CD4-positive, alpha-beta T cell (primary cell): Measurements from ENCODE around the gene GDI1. TPM values are rescaled to one million over a fixed set of nuclear protein-coding genes. Genes with fewer than 3 reads are reported as not detected.

ENCODE experiments used
- ATAC-seq: fragments of 200-7000 bp; cut with Tn5 transposase; one replicate; pipeline ENCODE4 v1.10.0; 2022; ENCODE audit warnings: mild to moderate bottlenecking; ENCODE audit not compliant: poor library complexity
- CTCF ChIA-PET: fragments of 350-600 bp; sonication (Branson Sonifier 250); formaldehyde crosslinking; loops from one replicate; lab custom pipeline; 2021; ENCODE audit warnings: antibody characterized with exemption, inconsistent platforms; lab: Charles Lee
- POLR2A ChIA-PET: fragments of 350-600 bp; sonication (Branson Sonifier 250); formaldehyde crosslinking; loops from one replicate; lab custom pipeline; 2021; ENCODE audit warnings: antibody characterized with exemption, inconsistent platforms; lab: Charles Lee
- DNase-seq, 14 experiments: peaks; one replicate each; pipeline ENCODE4 v3.0.0-alpha.2; 2013 to 2020; ENCODE audit warnings: mixed read lengths in 2 of 14
- H3K27ac ChIP-seq, 2 donors: one replicate each; pipeline versions ENCODE4 v1.5.1 to v1.7.0; 2013; ENCODE audit warnings: low read length in 2 of 2, low read depth in 1 of 2, mild to moderate bottlenecking in 1 of 2
- H3K27me3 ChIP-seq, 2 experiments: 1 replicate in 1 of 2; 2 replicates in 1 of 2; pipeline versions ENCODE4 v1.6.1 to v1.7.0; 2013; ENCODE audit warnings: low read length in 2 of 2, control low read depth in 1 of 2, mild to moderate bottlenecking in 1 of 2, moderate library complexity in 1 of 2; ENCODE audit not compliant: insufficient read depth in 2 of 2, control insufficient read depth in 1 of 2
- H3K36me3 ChIP-seq: one replicate; pipeline ENCODE4 v1.6.1; 2013; ENCODE audit warnings: low read length, control low read depth; ENCODE audit not compliant: insufficient read depth
- H3K4me1 ChIP-seq: one replicate; pipeline ENCODE4 v1.6.1; 2013; ENCODE audit warnings: low read length, control low read depth; ENCODE audit not compliant: insufficient read depth
- H3K4me3 ChIP-seq: one replicate; pipeline ENCODE4 v1.5.1; 2013; ENCODE audit warnings: mild to moderate bottlenecking, low read length, moderate library complexity
- H3K9me3 ChIP-seq, 2 experiments: 1 replicate in 1 of 2; 2 replicates in 1 of 2; pipeline versions ENCODE4 v1.6.1 to v1.7.0; 2013; ENCODE audit warnings: low read length in 2 of 2, mild to moderate bottlenecking in 2 of 2, control low read depth in 1 of 2, moderate library complexity in 1 of 2; ENCODE audit not compliant: control insufficient read depth in 1 of 2, insufficient read depth in 1 of 2
- H3K27ac Mint-ChIP-seq: one replicate; pipeline ENCODE4 v1.8.0; 2020; ENCODE audit warnings: mixed read lengths
- H3K27me3 Mint-ChIP-seq: one replicate; pipeline ENCODE4 v1.8.0; 2021; ENCODE audit warnings: mixed read lengths
- H3K36me3 Mint-ChIP-seq: one replicate; pipeline ENCODE4 v1.8.0; 2021; ENCODE audit warnings: low read depth, mixed read lengths
- H3K4me1 Mint-ChIP-seq: one replicate; pipeline ENCODE4 v1.8.0; 2021; ENCODE audit warnings: low read depth, mixed read lengths
- H3K4me3 Mint-ChIP-seq: one replicate; pipeline ENCODE4 v1.8.0; 2020; ENCODE audit warnings: mild to moderate bottlenecking, mixed read lengths
- H3K9me3 Mint-ChIP-seq: one replicate; pipeline ENCODE4 v1.8.0; 2020; ENCODE audit warnings: mixed read lengths
- intact Hi-C, 2 experiments: fragments of 100-400 bp; cut with DNase I in 1 of 2; cut with micrococcal nuclease in 1 of 2; formaldehyde crosslinking; loops; one replicate each; pipeline versions ENCODE4 v1.15.1 to v1.9.0; 2023 to 2025; cut with DNase I, micrococcal nuclease
- total RNA-seq, 174 experiments: library from RNA in 2 of 174; stranded (reverse) in 2 of 174; gene quantifications; one replicate each; pipeline ENCODE4 v1.2.3 and lab custom pipeline; 2021 to 2026
- TF ChIP-seq, protein P1 (sequence below): fragments of 200-600 bp; IDR thresholded peaks from one replicate; pipeline ENCODE4 v1.8.0; 2022; ENCODE audit warnings: antibody characterized with exemption, mild to moderate bottlenecking

The GDI1 gene
- total RNA-seq, 2 experiments from 2014 or later: 144 to 145 TPM

DNA sequence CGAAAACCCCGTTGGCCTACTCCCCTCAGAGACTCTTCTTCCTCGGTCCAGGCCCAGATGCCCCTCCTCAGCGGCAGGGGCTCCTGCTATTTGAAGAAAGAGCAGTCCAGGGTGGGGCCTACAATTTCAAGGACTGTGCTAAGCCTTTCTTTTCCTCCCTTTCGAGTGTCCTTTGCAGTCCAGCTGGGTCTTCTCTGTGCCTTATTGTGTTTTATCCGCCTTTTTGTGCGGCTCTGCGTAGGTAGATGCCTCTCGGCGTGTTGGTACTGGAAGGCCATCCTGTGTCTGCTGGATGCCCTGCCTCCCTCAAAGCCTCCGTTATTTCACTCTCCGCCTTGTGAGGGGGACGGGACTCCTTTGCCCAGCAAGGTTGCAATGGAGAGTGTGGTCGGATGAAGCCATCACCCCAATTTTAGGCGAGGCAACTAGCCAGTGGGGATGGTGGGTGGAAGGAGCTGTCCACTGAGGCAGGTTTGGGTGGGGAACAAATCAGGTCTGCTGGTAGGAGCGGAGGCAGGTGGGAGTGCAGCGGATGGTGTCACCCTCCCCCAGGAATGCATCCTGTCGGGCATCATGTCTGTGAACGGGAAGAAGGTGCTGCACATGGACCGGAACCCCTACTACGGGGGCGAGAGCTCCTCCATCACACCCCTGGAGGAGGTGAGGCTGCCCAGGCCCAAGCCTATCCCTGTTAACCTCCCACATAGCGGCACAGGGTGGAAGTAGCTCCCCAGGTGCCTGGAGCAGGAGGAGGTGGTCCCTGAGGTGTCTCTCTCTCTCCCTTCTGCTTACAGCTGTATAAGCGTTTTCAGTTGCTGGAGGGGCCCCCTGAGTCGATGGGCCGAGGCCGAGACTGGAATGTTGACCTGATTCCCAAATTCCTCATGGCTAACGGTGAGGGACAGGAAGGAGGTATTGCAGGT is 1.3 kb downstream of the GDI1 start:
- H3K9me3 ChIP-seq: no peaks in the 10 kb centered on the region
- ATAC-seq (no peak), DNase-seq (no peak)
- Mint-ChIP-seq H3K9me3 (no peaks in the 10 kb centered on the region), H3K27ac (peak overlapping the region; percentile 87), H3K27me3 (no peaks in the 10 kb centered on the region), H3K36me3 (peaks cover 32% of the 10 kb centered on the region), H3K4me1 (peaks cover 12% of the 10 kb centered on the region), H3K4me3 (peak overlapping the region; percentile 88)
- H3K27me3 ChIP-seq: no peaks in the 10 kb centered on the region
- H3K4me1 ChIP-seq: peaks cover 52% of the 10 kb centered on the region
- CTCF ChIA-PET: no interaction called here
- H3K4me3 ChIP-seq: peak overlapping the region; percentile 59
- intact Hi-C loops: loop anchor here (2.0 to 10.0 kb wide), 3 partner anchors 21 to 47 kb away; partner anchors contain the start of genes PLXNA3 (in 1 of the 2) and UBL4A (in 1 of the 2)
- H3K27ac ChIP-seq: no peak overlapping the region
- POLR2A ChIA-PET: no interaction called here
- H3K36me3 ChIP-seq: peaks cover 38% of the 10 kb centered on the region
- TF ChIP-seq, protein P1, sequence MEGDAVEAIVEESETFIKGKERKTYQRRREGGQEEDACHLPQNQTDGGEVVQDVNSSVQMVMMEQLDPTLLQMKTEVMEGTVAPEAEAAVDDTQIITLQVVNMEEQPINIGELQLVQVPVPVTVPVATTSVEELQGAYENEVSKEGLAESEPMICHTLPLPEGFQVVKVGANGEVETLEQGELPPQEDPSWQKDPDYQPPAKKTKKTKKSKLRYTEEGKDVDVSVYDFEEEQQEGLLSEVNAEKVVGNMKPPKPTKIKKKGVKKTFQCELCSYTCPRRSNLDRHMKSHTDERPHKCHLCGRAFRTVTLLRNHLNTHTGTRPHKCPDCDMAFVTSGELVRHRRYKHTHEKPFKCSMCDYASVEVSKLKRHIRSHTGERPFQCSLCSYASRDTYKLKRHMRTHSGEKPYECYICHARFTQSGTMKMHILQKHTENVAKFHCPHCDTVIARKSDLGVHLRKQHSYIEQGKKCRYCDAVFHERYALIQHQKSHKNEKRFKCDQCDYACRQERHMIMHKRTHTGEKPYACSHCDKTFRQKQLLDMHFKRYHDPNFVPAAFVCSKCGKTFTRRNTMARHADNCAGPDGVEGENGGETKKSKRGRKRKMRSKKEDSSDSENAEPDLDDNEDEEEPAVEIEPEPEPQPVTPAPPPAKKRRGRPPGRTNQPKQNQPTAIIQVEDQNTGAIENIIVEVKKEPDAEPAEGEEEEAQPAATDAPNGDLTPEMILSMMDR: no peak

DNA sequence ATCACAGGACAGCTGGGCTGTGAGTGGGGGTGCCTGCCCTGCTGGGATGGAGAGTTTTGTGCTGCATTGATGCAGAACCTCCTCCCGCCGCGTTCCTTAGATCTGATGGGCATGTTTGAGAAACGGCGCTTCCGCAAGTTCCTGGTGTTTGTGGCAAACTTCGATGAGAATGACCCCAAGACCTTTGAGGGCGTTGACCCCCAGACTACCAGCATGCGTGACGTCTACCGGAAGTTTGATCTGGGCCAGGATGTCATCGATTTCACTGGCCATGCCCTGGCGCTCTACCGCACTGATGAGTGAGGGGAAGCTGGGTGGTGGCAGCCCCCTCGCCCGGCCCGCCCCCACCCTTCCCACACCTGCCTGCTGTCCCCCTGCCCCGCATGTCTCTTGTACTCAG is 2.9 kb downstream of the GDI1 start:
- H3K4me1 Mint-ChIP-seq: peaks cover 12% of the 10 kb centered on the region
- TF ChIP-seq, protein P1: no peak
- no peaks in the 10 kb centered on the region for H3K9me3 ChIP-seq
- ATAC-seq (no peak), DNase-seq (no peak)
- H3K27ac Mint-ChIP-seq: no peak overlapping the region
- peaks cover 32% of the 10 kb centered on the region for H3K36me3 Mint-ChIP-seq
- peak overlapping the region; percentile 56 for H3K4me3 Mint-ChIP-seq
- intact Hi-C loops: loop anchor here in 1 of 2 experiments (10.0 kb wide), 1 partner anchor 45 kb away; the partner anchor contains the start of gene UBL4A
- H3K27me3 Mint-ChIP-seq: no peaks in the 10 kb centered on the region
- no peak overlapping the region for H3K4me3 ChIP-seq
- ChIA-PET POLR2A (interaction anchor here (1.2 to 1.7 kb wide), 2 partner anchors 41 to 76 kb away, joined by 3 read pairs; partner anchors contain the start of genes FAM3A and RPL10), CTCF (no interaction called here)
- peaks cover 24% of the 10 kb centered on the region for H3K36me3 ChIP-seq
- H3K27ac ChIP-seq: no peak overlapping the region
- H3K27me3 ChIP-seq: no peaks in the 10 kb centered on the region
- peaks cover 63% of the 10 kb centered on the region for H3K4me1 ChIP-seq
- no peaks in the 10 kb centered on the region for H3K9me3 Mint-ChIP-seq

DNA sequence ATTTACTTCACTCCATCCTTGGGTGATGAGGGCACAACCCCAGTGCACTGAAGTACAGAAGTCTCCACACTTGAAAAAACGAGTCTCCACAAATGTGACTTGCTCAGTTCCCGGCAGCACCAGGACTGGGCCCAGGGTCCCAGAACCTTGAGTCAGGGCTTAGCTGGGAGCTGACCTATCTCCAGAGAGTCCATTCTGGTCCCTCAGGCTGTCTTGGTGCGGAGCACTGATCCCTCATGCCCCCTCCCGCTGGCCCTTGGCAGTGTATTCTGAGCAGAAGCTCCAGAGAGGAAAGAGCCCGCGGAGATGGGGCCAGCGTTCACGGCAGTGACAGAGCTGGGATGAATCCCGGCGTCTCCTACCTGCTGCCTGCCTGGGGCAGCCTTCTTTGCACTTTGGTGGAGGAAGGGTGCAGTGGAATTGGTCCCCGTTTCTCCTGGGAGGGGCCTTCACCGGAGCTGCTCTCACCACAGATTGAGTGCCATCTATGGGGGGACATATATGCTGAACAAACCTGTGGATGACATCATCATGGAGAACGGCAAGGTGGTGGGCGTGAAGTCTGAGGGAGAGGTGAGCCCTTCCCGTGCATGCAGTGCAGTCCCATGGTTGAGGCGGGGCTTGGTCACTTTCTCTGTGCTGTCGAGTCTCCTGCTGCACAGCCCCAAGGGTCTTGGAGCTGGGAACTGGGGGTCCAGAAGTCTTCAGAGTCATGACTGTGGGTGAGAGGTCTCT is 3.8 kb downstream of the GDI1 start:
- DNase-seq (no peak), ATAC-seq (no peak)
- H3K4me3 ChIP-seq: no peak overlapping the region
- ChIA-PET CTCF (no interaction called here), POLR2A (interaction anchor here (1.0 to 1.8 kb wide), 7 partner anchors 12 to 75 kb away, joined by 3 to 10 read pairs (median 3); partner anchors contain the start of genes ATP6AP1, FAM3A, LAGE3 and PLXNA3)
- no peak overlapping the region for H3K27ac Mint-ChIP-seq
- no peaks in the 10 kb centered on the region for H3K27me3 ChIP-seq
- peaks cover 22% of the 10 kb centered on the region for H3K36me3 ChIP-seq
- no peaks in the 10 kb centered on the region for H3K9me3 Mint-ChIP-seq
- no peaks in the 10 kb centered on the region for H3K27me3 Mint-ChIP-seq
- intact Hi-C loops: no loop called here
- H3K9me3 ChIP-seq: no peaks in the 10 kb centered on the region
- H3K27ac ChIP-seq: no peak overlapping the region
- peak overlapping the region; percentile 30 for H3K4me3 Mint-ChIP-seq
- TF ChIP-seq, protein P1: no peak
- H3K36me3 Mint-ChIP-seq: peaks cover 24% of the 10 kb centered on the region
- H3K4me1 ChIP-seq: peaks cover 72% of the 10 kb centered on the region
- peaks cover 12% of the 10 kb centered on the region for H3K4me1 Mint-ChIP-seq
